A673 (cell line): ENCODE results near the gene ADI1. TPM values are rescaled to one million over a fixed set of nuclear protein-coding genes. Genes with fewer than 3 reads are reported as not detected.

Source experiments
- BruUV-seq: library from RNA; stranded (reverse); fragments of 400-500 nt; replicated peaks from 2 replicates; lab custom pipeline; 2021; lab: Mats Ljungman, UMichigan
- CTCF ChIA-PET: fragments of 300-600 bp; sonication (Branson Sonifier 250); formaldehyde crosslinking; loops from one replicate; lab custom pipeline; 2022; ENCODE audit warnings: antibody characterized with exemption; lab: Charles Lee
- POLR2A ChIA-PET: fragments of 300-600 bp; sonication (Branson Sonifier 250); formaldehyde crosslinking; loops from one replicate; lab custom pipeline; 2022; ENCODE audit warnings: antibody characterized with exemption; ENCODE audit not compliant: low non-redundant PET; lab: Charles Lee
- DNase-seq: peaks from one replicate; pipeline ENCODE4 v3.0.0-alpha.2; 2015; ENCODE audit warnings: low spot score
- H3K27ac ChIP-seq: fragments of 200-600 bp; sonication (generic); 2 replicates; pipeline ENCODE4 v1.5.1; 2016; ENCODE audit warnings: mixed run types, low read depth, mild to moderate bottlenecking, mixed read lengths, antibody characterized with exemption, low read length; ENCODE audit not compliant: poor library complexity, severe bottlenecking
- H3K27me3 ChIP-seq: fragments of 200-600 bp; sonication (generic); replicated peaks from 2 replicates; pipeline ENCODE4 v1.6.1; 2017; ENCODE audit warnings: mixed run types, low read depth, mild to moderate bottlenecking, mixed read lengths, antibody characterized with exemption, low read length; ENCODE audit not compliant: insufficient read depth, poor library complexity
- H3K36me3 ChIP-seq: fragments of 200-600 bp; sonication (generic); 2 replicates; pipeline ENCODE4 v1.6.1; 2016; ENCODE audit warnings: mixed run types, mild to moderate bottlenecking, mixed read lengths, antibody characterized with exemption, low read length; ENCODE audit not compliant: insufficient read depth, poor library complexity, severe bottlenecking
- H3K4me1 ChIP-seq: fragments of 200-600 bp; sonication (generic); 2 replicates; pipeline ENCODE4 v1.6.1; 2017; ENCODE audit warnings: mixed run types, mild to moderate bottlenecking, mixed read lengths, antibody characterized with exemption, low read length; ENCODE audit not compliant: insufficient read depth, poor library complexity, severe bottlenecking
- H3K4me3 ChIP-seq: fragments of 200-600 bp; sonication (generic); 2 replicates; pipeline ENCODE4 v1.5.1; 2016; ENCODE audit warnings: low read depth, mixed run types, mild to moderate bottlenecking, mixed read lengths, low read length; ENCODE audit not compliant: poor library complexity, severe bottlenecking
- H3K9me3 ChIP-seq: fragments of 200-600 bp; sonication (generic); 2 replicates; pipeline ENCODE4 v1.6.1; 2016; ENCODE audit warnings: mixed run types, low read depth, mild to moderate bottlenecking, mixed read lengths, antibody characterized with exemption, low read length; ENCODE audit not compliant: poor library complexity, severe bottlenecking
- CTCF ChIP-seq: fragments of 300-800, 200-600 bp; sonication (generic); conservative IDR thresholded peaks from 2 replicates; pipeline ENCODE4 v1.5.1; 2017; ENCODE audit warnings: low read depth, mild to moderate bottlenecking, antibody characterized with exemption, low read length, moderate library complexity, mixed read lengths
- EZH2 ChIP-seq: fragments of 200-600 bp; sonication (generic); IDR thresholded peaks from 2 replicates; pipeline ENCODE4 v1.6.1; 2017; ENCODE audit warnings: borderline replicate concordance, low read depth, mild to moderate bottlenecking, mixed read lengths, antibody characterized with exemption, low read length; ENCODE audit not compliant: poor library complexity, severe bottlenecking
- intact Hi-C: fragments of 100-400 bp; cut with micrococcal nuclease; formaldehyde crosslinking; loops from one replicate; pipeline ENCODE4 v1.10.0; 2022; ENCODE audit not compliant: unreplicated experiment
- total RNA-seq: library from RNA; stranded (reverse); gene quantifications from 2 replicates; pipeline ENCODE4 v1.2.3, GENCODE V29; 2021

Gene ADI1
- total RNA-seq, 1 experiment from 2014 or later: 68.3 TPM

- TF ChIP-seq CTCF (no peak), EZH2 (no peak)
- POLR2A ChIA-PET: no interaction called here
- no peak for DNase-seq
- Histone ChIP-seq H3K9me3 (no peaks in the 10 kb centered on the region), H3K36me3 (peaks cover 49% of the 10 kb centered on the region), H3K4me3 (no peak overlapping the region), H3K27ac (no peak overlapping the region), H3K4me1 (no peaks in the 10 kb centered on the region), H3K27me3 (no peaks in the 10 kb centered on the region)
- CTCF ChIA-PET: no interaction called here
- intact Hi-C loops: no loop called here
- BruUV-seq: no TSS peak
These were observed 23.8 kb upstream of the ADI1 start for GRCh38 chr2:3543023-3543683.

GRCh38 chr2:3542107-3542506, 22.8 kb upstream of the ADI1 start:
- no peaks in the 10 kb centered on the region for H3K9me3 ChIP-seq
- peaks cover 42% of the 10 kb centered on the region for H3K36me3 ChIP-seq
- no peak overlapping the region for H3K27ac ChIP-seq
- no peak overlapping the region for H3K4me3 ChIP-seq
- no peaks in the 10 kb centered on the region for H3K27me3 ChIP-seq
- no TSS peak for BruUV-seq
- no peaks in the 10 kb centered on the region for H3K4me1 ChIP-seq
- ChIA-PET CTCF (no interaction called here), POLR2A (no interaction called here)
- TF ChIP-seq EZH2: no peak
- TF ChIP-seq CTCF: no peak
- DNase-seq: no peak
- intact Hi-C loops: no loop called here

GRCh38 chr2:3539836-3540235, 20.5 kb upstream of the ADI1 start:
- no peaks in the 10 kb centered on the region for H3K27me3 ChIP-seq
- H3K27ac ChIP-seq: no peak overlapping the region
- H3K4me3 ChIP-seq: no peak overlapping the region
- DNase-seq: no peak
- ChIA-PET CTCF (no interaction called here), POLR2A (no interaction called here)
- intact Hi-C loops: no loop called here
- no TSS peak for BruUV-seq
- H3K4me1 ChIP-seq: peaks cover 4% of the 10 kb centered on the region
- peaks cover 20% of the 10 kb centered on the region for H3K36me3 ChIP-seq
- no peak for TF ChIP-seq EZH2
- no peak for TF ChIP-seq CTCF
- H3K9me3 ChIP-seq: no peaks in the 10 kb centered on the region
